DMS153 treated with DMSO at 0.1 percent for 48 hours (cell line): ENCODE measurements around the gene NEIL1.

ENCODE experiments used
- DNase-seq: peaks from one replicate; lab custom pipeline; 2025; ENCODE audit not compliant: unreplicated experiment; lab: John Stamatoyannopoulos, UW

Gene NEIL1

DNA sequence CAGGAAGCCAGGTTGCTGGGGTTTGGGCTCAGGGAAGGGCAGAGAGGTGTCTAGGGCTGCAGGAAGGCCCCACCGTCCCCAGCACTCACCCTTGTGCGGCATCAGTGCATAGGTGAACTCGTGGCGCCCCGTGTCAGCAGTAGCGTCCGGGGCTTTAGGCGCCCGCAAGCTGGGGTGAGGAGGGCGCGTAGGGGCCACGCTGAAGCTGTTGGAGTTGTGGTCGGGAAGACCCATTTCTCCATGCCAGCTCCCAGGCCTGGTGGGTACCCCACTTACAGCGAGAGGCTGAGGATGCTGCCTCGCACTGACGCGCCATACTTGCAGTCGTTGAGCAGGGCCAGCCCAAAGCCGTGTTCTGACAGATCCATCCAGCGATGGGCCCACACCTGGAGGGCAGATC is 9.7 kb downstream of the NEIL1 start:
- DNase-seq: no peak

DNA sequence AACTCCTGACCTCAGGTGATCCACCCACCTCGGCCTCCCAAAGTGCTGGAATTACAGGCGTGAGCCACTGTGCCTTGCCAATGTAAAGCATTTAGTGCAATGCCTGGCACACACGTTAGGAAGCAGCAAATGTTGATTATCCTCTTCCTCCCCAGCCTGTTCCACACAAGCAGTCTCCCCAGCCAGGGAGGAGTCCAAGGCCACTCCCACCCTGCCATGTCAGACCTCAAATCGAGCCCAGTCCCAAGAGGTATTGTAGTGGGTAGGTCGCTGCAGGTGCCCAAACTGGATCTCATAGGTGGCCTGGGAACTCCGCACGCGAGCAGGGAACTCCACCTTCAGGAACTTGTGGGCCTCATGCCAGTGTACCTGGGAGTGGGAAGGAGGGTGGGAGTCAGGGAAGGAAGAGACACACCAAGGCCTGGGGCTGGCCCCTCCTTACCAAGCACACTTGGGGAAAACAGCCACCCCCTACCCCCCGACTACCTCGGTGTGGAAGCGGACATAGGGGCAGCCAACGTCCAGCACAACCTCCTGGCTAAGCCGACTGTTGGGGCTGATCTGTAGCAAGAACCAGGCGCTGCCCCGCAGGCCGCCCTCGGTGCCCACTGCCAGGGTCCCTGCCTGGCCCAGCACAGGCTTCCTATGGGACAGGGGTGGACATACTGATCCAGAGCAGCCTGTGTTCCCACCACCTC is 11.3 kb downstream of the NEIL1 start:
- no peak for DNase-seq

DNA sequence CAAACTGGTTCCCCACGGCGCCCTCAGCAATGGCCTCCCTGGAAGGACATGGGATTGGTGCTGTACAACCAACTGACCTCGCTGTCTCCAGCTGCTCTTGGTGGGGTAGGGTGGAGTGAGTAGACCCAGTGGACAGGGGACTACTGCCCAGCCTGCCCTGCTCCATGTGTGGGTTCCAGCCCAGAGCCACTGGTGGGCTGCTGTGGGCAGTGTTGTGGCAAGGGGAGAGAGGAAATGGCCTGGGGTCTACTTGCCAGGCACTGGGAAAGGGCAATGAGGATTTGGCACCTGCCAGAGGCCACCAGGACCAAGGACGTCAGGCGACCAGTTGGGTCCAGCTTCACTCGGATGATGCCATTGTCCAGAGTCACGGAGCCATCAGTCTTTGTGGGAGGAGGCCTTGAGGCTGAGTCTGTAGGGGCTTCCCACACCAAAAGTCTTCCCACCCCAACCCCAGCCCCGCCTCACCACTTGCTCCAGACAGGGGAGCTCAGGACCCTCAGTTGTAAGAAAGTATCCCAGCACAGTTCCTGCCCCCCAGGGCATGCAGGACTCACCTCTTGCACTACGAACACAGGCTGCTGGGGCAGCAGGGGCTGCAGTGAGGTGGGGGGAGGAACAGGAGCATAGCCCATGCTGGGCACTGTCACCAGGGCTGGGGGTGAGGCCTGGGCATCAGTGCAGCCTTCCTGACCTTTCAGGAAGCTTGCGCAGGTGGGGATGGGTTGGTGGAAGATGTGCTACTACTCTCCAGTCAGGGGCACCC is 12.1 kb downstream of the NEIL1 start:
- DNase-seq: no peak

DNA sequence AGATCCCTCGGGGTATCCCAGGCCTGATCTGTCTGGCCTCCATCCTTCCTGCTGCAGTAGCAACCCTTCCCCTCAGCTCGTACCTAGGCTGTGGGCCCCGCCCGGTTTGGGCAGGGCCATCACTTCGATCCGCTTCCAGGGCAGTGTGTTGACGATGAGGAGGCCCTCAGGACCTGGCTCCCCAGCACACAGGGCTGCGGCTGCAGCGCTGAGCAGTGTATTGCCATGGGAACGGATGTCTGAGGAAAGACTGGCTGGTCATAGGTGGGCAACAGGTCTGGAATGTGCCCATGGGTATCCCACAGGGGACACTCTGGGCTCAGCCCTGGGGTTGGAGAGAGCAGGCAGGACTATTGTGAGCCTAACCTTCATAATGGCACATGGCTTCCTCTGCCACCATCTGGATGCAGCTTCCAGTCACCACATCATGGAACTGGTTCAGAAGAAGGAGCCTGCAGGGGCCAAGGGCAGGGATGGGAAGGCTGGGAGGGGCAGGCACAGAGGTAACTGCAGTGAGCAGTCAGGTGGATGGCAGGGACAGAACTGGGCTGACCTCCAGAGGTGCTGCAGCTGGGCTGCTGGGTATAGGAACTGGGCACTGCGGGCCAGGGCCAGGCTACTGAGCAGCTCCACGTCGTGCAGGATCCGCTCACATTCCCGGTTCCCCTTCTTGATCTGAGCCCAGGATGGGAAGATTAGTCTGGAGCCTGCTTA is 12.9 kb downstream of the NEIL1 start:
- no peak for DNase-seq

DNA sequence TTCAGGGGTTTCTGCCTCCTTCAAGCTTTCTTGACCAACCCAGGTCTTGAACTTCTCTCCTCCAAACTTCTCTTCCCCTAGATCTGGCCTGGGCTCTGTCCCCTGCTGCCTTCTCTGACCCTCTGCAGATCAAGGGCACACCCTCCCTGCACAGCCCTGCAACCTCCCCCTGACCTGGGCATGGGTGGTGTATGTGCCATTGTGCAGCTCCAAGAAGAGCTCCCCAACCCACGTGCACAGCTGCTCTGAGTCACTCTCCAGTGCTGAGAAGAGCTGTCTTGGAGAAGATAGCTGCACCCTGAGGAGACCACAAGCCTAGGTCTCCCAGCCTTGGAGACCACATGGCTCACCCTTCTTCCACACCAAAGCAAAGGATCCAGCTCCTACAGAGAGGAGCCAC is 13.6 kb downstream of the NEIL1 start:
- DNase-seq: no peak

DNA sequence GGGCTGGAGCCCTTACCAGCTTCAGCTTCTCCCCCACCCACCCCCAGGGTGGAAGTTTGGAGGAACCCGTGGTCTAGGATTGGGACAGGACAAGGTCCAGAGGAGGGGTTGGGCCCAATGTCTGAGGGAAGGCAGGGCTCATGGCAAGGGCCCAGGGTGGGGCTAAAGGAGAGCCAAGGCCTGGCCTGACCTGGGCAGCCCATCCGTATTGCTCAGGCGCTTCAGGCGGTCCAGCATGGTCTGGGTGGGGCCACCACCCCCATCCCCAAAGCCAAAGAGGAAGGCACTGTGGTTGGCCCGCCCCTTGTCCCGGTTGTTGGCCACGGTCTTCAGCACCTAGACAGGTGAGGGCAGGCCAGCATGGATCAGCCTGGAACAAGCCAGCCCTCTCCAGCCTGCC is 14.0 kb downstream of the NEIL1 start:
- no peak for DNase-seq

DNA sequence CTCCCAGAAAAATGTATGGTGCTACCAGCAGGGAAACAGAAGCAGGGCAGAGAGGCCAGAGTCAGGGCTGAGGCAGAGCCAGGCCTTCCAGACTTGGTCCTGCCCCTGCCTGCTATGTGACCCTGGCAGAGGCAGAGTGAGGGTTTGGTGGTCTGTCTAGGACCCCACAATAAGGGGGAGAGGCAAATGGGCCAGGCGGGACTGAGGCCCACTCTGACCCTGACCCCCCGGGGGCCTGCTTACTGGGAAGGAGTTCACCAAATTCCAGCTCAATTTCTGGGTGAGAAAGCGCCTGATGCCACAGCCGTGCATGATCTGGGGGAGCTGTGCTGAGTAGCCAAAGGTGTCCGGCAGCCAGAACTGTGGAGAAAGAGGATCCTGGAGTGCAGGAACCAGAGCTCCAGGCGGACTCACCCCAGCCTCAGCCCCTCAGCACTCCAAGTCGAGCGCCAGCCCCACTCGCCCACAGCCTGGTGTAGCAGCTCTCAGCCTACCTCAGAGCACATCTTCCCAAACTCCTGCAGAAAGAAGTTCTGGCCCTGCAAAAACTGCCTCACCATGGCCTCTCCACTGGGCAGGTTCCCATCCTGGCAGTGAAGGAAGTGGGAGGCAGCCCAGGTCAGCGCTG is 14.6 kb downstream of the NEIL1 start:
- DNase-seq: no peak

DNA sequence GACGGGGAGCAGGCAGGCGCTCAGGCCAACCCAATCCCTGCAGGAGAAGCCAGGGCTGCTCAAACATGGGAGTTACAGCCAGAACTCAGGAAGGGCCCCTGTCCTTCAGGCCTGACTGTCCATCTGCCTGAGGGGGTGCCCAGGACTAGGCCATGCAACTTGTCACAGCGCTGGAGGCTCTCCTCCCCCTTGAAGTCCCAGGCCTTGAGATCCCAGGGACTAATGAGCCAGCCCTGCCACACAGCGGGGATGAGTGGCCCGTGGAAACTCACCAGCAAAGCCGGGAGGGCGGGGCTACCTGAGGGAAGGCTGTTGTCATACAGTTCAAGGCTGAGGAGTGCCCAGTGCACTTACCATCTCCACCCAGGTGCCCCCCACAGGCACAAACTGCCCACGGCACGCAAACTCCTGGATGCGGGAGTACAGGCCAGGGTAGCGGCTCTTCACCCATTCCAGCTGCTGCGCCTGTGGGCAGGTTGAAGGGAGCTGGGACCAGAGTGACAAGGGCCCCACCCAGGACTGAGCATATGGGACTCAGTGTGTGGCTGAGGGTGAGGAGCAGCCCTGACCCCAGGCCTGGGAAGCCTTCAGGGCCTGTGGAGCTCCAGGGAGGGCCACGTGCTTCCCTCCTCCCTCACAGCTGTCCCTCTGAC is 15.3 kb downstream of the NEIL1 start:
- DNase-seq: no peak

DNA sequence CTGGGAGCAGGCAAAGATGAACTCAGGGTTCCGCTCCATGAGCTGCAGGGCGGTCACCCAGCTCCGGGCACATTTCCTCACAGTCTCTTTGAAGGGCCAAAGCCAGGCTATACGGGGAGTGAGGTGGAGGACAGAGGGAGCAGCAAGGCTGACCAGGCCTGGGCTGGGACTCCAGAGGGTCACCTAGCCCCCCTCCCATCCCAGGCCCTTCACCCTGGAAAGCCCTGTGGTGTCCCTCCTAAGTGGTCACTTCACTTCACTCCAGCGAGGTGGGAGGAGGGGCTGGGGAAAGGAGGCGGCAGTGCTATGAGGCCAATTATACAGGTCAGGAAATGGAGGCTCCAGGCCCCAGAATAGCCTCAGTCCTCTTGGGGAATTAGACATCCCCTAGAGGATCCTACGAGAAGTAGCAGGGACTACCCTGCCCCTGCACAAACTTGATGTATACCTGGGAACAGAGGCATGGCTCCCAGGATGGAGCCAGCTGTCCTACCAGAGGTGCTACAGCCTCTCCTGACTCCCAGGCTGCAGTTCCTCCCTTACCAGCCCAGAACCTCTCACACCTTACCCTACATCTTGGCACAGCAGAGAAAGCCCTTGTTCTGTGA is 15.9 kb downstream of the NEIL1 start:
- no peak for DNase-seq

DNA sequence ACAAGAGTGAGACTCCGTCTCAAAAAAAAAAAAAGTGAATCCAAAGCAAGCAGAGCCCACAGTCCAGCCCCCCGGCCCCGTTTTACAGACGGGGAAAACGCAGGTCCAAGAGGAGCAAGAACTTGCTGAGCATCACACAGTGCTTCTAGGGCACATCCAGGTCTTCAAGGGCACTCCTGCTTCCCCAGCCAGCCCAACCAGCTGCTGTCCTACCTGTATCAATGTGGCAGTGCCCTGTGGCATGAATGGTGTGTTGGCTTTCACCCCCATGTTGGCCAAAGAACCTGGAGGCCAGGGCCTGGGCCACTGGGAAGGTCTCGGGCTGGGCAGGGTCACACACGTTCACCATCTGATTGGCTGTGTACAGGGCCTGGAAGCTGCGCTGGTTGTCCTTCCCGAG is 16.9 kb downstream of the NEIL1 start:
- no peak for DNase-seq

DNA sequence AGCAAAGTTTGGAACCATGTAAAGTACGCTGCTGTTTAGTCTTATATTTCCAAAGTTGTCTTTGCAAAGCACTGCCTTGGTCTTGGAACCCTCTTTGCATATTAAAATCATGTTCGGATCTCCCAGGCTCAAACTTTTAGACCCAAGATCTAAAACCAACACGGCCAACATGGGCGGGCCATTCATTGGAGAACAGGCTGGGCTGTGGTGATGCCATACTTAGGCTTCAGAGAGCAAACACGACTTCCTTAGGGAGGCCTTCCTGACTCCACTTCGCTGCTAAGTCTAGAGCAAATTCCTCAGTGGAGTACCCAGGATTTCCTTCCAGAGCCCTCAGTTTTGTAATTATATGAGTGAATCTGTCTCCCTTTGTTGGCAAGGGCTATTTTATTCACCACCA is 18.0 kb downstream of the NEIL1 start:
- no peak for DNase-seq

DNA sequence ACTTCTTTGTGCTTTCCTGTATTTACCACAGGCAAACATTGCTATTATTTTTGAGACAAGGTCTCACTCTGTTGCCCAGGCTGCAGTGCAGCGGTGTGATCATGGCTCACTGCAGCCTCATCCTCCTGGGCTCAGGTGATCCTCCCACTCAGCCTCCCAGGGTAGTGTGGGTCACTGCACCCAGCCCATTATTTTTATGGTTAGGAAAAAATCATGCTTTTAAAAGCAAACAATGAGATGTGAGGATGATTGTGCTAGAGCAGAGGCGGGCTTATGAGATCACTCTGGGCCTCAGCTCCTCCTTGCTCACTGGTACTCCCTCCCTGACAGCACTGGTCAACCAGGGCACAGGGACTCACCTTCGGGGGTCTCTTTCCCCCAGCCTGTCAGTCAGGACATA is 19.3 kb downstream of the NEIL1 start:
- no peak for DNase-seq

DNA sequence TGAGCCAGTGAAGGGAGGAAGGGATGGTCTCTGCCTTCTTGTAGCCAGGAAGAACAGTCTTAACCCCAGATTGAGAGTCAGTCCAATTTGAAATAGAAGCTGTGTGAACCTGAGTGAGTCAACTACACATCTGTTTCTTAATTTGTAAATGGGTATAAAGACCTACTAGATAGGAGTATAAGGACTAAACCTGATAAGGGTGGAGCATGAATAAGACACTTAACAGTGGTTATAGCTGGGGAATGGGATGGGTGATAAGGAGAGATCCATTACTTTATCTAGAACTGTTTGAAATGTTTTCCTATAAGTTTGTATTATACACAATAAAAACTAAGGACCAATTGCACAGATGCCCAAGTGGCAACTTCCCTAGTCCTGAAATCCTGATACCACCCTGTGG is 20.2 kb downstream of the NEIL1 start:
- no peak for DNase-seq

DNA sequence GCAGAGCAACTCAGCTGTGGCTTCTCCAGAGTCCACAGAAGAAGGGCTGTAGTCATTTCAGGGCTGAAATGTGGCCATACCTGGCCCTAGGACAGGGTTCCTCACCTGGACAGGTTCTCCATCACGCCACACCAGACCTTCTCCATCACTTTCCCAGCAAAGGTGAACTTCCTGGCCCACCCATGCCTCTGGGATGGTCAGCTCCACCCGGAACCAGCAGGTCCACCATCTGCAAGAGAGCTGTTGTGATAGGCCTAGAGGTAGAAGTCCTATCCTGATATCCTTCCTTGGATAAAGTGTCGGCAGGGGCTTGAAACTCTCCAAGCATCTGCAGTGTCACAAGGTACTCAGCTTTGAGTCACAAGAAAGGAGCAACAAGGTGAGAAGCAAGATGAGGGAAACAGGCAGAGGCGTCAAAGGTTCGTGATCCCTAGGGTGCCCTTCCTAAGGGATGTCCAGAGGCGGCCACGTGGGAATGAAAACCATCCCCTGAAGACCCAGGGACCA is 20.6 kb downstream of the NEIL1 start:
- no peak for DNase-seq

DNA sequence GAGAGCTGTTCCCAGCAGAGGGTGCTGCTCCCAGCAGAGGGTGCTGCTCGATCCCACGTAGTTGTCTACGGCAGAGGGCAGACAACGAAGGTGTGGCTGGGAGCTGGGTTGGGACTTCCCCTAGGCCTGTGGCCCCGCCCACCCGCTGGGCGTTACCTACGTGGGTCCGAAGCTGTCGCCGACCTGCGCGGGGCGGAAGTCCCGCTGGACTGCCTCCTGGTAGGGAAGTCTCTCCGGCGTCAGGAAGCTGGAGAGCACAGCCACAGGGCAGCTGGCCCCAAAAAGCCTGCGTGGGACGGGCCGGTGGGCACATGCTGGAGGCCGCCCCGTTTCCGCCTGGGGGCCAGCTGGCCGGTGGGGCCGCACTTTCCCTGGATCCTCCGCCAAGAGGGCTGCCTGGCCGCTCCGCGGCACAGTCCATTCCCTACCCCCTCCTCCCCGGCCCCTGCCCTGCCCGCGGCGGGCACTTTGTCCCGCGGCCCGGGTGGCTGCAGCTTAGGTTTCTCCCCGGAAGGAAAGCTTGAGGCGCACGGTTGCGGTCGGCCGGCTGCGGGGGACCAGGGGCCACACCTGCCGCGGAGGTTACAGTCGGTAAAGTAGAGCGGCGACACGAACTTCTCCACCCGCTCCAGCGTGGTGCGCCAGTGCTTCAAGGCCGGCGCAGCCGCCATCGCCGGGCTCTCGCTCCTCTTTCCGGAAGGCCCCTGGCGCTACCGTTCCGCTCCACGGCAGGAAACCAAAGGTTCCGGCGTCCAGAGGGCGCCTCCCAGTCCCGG is 21.3 kb downstream of the NEIL1 start, which contains the start of gene MAN2C1:
MAN2C1 (minus strand) TSS at position 695 of the 776 bp plus-strand sequence; CDS start at position 671, 24 bp downstream.
- peak; percentile 33 for DNase-seq

DNA sequence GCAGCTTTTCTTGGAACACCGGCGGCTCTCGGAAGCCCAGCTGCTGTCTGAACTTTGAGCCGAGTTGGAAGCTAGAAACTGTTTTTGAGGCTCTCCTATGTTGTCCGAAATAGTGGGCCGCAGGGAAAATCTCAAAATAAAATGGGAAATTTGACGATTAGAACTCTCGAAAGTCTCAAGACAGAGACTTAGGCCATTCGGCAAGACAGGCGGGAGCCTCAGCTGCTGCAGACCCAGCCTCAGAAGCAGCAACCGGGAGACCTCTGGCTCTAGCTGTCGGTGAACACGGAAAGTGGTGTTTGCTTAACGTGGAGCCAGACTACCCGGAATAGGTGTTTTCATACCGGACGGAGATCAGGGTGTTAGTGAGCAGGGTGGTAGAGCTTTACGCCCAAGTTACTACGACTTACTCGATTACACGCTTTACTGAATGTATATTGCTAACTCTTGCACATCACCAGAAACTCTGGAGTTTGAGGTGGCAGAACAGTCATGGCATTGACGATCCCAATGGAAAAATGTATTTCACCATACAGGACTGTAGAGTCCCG is 21.9 kb downstream of the NEIL1 start:
- no peak for DNase-seq

DNA sequence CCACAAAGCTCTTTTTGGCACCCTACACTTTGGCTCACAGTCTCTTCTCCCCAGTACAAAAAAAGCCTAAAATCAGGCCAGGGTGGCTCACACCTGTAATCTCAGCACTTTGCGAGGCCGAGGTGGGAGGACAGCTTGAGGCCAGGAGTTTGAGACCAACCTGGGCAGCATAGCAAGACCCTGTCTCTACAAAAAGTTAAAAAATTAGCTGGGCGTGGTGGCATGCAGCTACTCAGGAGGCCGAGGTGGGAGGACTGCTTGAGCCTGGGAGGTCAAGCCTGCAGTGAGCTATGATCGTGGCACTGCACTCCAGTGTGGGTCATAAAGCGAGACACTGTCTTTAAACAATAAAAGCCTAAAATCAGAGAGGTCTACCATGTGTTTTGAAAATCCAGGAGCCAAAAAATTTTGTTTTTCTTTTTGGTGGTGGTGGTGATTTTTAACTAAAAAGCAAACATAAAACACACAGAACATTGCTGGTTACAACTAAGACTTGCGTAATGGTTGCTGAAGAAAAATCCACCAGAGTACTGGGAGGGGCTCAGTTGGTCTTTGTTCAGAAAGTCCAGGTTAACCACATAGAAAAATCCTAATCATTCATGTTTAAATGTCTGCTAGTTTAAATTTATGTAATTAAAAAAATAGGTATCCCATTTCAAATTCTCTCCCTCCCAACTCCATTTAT is 23.2 kb downstream of the NEIL1 start:
- no peak for DNase-seq

DNA sequence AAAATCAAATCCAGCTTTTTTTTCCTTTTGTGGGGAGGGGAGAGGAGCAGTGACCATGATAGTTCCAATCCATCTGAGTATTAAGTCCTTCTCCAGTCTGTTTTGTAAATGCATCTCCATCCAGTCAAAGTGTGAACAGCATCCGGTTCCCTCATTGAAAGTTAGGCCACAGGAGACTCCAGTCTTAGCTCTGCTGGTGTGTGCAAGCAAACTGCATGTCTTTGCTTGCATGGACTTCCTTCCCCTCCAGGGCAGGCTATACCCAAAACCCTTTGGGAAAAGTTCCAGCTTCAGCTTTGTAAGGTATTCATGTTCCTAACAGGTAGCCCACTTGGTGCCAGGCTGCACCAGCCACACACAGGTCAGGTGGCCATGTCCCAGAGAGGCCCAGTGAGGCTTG is 24.6 kb downstream of the NEIL1 start:
- no peak for DNase-seq
